22Rv1 (cell line): ENCODE data around the gene PNRC2.

Experiments used
- CTCF ChIP-seq: fragments of 450-650 bp; IDR thresholded peaks from 2 replicates; pipeline ENCODE4 v1.5.1; 2017; ENCODE audit warnings: mild to moderate bottlenecking
- ZFX ChIP-seq: fragments of 450-650 bp; IDR thresholded peaks from 2 replicates; pipeline ENCODE4 v1.6.1; 2017; ENCODE audit warnings: antibody characterized with exemption, borderline replicate concordance

- TF ChIP-seq CTCF (no peak), ZFX (no peak)
Measured at GRCh38 chr1:23931491-23931880, 28.1 kb upstream of the PNRC2 start.
